ENCODE data around the gene MARCOL. TPM values are rescaled to one million over a fixed set of nuclear protein-coding genes. Genes with fewer than 3 reads are reported as not detected.

MARCOL gene
- total RNA-seq, 6 donors from 2014 or later = not detected

- Histone ChIP-seq H3K27ac (no peak overlapping the region), H3K9me3 (no peaks in the 10 kb centered on the region), H3K36me3 (no peaks in the 10 kb centered on the region), H3K27me3 (no peaks in the 10 kb centered on the region), H3K4me3 (no peak overlapping the region), H3K4me1 (no peaks in the 10 kb centered on the region)
- DNase-seq (no peak), ATAC-seq (ENCODE audit: low FRiP score in 2 of 2) (no peak)
- 87 to 90% methylated on average over 3 of the region's 3 CpGs for WGBS, 2 donors
- TF ChIP-seq POLR2AphosphoS5 (IDR thresholded peaks at IDR 0.05) (no peak), EP300 (IDR thresholded peaks at IDR 0.05) (no peak), POLR2A (IDR thresholded peaks at IDR 0.05) (no peak)
- TF ChIP-seq, protein P1, sequence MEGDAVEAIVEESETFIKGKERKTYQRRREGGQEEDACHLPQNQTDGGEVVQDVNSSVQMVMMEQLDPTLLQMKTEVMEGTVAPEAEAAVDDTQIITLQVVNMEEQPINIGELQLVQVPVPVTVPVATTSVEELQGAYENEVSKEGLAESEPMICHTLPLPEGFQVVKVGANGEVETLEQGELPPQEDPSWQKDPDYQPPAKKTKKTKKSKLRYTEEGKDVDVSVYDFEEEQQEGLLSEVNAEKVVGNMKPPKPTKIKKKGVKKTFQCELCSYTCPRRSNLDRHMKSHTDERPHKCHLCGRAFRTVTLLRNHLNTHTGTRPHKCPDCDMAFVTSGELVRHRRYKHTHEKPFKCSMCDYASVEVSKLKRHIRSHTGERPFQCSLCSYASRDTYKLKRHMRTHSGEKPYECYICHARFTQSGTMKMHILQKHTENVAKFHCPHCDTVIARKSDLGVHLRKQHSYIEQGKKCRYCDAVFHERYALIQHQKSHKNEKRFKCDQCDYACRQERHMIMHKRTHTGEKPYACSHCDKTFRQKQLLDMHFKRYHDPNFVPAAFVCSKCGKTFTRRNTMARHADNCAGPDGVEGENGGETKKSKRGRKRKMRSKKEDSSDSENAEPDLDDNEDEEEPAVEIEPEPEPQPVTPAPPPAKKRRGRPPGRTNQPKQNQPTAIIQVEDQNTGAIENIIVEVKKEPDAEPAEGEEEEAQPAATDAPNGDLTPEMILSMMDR (IDR thresholded peaks at IDR 0.05) = no peak
Measured at GRCh38 chr5:148228392-148228984, 9.8 kb upstream of the MARCOL start.

DNA sequence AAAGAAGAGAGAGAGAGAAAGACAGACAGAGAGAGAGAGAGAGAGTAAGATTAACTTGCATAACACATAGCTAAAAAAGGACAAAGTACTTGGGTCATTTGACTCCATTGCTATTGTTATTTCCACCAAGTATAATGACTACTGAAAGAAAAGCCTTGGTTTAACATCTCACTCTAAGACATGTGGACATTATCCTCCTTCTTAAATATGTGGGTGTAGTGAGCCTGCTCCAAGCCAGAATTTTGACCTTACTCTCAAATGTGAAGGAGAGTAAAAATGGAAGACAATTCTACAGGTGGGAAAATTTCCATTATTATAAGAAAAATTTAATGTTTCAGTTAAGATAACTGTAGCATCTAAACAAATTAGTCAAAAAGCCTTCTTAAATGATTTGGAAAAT, 8.5 kb upstream of the MARCOL start:
- TF ChIP-seq POLR2A (IDR thresholded peaks at IDR 0.05) (no peak), EP300 (IDR thresholded peaks at IDR 0.05) (no peak), POLR2AphosphoS5 (IDR thresholded peaks at IDR 0.05) (no peak)
- TF ChIP-seq, protein P1 (IDR thresholded peaks at IDR 0.05) = no peak
- no peak overlapping the region for H3K27ac ChIP-seq
- ATAC-seq (ENCODE audit: low FRiP score in 2 of 2) (no peak), DNase-seq (no peak)
- H3K27me3 ChIP-seq = no peaks in the 10 kb centered on the region
- no peaks in the 10 kb centered on the region for H3K4me1 ChIP-seq
- H3K4me3 ChIP-seq = no peak overlapping the region
- no peaks in the 10 kb centered on the region for H3K9me3 ChIP-seq
- no peaks in the 10 kb centered on the region for H3K36me3 ChIP-seq

DNA sequence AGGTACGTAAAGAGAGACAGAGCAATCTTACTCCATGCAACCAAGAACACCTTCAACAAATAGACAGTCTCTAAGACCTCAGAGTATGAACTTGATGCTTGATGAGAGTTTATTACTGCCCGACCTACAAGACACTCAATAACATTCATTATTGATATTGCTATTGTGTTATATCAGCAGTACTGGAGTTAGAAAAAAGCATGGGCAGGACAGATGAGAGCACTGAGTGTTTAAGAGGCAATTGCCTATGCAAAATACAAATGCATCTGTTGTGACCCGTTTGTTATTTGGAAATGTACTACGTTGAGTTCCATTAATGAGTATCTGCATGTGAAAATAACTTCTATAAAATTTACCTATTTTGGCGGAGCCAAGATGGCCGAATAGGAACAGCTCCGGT, 8.1 kb upstream of the MARCOL start:
- no peak for DNase-seq
- 93 to 95% methylated on average over 7 of the region's 7 CpGs for WGBS, 2 donors
- no peaks in the 10 kb centered on the region for H3K9me3 ChIP-seq
- no peak for ATAC-seq (ENCODE audit: low FRiP score in 2 of 2)
- H3K27me3 ChIP-seq = no peaks in the 10 kb centered on the region
- no peak overlapping the region for H3K4me3 ChIP-seq
- H3K36me3 ChIP-seq = no peaks in the 10 kb centered on the region
- H3K27ac ChIP-seq = no peak overlapping the region
- no peak for TF ChIP-seq POLR2AphosphoS5 (IDR thresholded peaks at IDR 0.05)
- TF ChIP-seq POLR2A (IDR thresholded peaks at IDR 0.05) = no peak
- no peak for TF ChIP-seq EP300 (IDR thresholded peaks at IDR 0.05)
- TF ChIP-seq, protein P1 (IDR thresholded peaks at IDR 0.05) = no peak
- H3K4me1 ChIP-seq = no peaks in the 10 kb centered on the region

GRCh38 chr5:148237785-148238417, 424 bp upstream of the MARCOL start:
- Histone ChIP-seq H3K4me3 (no peak overlapping the region), H3K4me1 (no peaks in the 10 kb centered on the region), H3K9me3 (no peaks in the 10 kb centered on the region), H3K27ac (no peak overlapping the region), H3K27me3 (no peaks in the 10 kb centered on the region), H3K36me3 (no peaks in the 10 kb centered on the region)
- no peak for DNase-seq
- 51 to 57% methylated on average over 4 of the region's 4 CpGs for WGBS, 2 donors
- no peak for ATAC-seq (ENCODE audit: low FRiP score in 2 of 2)
- TF ChIP-seq POLR2A (IDR thresholded peaks at IDR 0.05) = no peak
- TF ChIP-seq, protein P1 (IDR thresholded peaks at IDR 0.05) = no peak
- no peak for TF ChIP-seq POLR2AphosphoS5 (IDR thresholded peaks at IDR 0.05)
- no peak for TF ChIP-seq EP300 (IDR thresholded peaks at IDR 0.05)

GRCh38 chr5:148248894-148249293, 10.6 kb downstream of the MARCOL start:
- no peak for TF ChIP-seq EP300 (IDR thresholded peaks at IDR 0.05)
- 90 to 93% methylated on average over 2 of the region's 2 CpGs for WGBS, 2 donors

More at GRCh38 chr5:148248894-148249293, 10.6 kb downstream of the MARCOL start:
- no peak for DNase-seq
- peaks cover 0 to 4% (median 2%) of the 10 kb centered on the region in 4 donors for H3K9me3 ChIP-seq
- H3K27me3 ChIP-seq = no peaks in the 10 kb centered on the region
- no peak overlapping the region for H3K27ac ChIP-seq
- ATAC-seq (ENCODE audit: low FRiP score in 2 of 2) = no peak
- H3K4me1 ChIP-seq = no peaks in the 10 kb centered on the region
- no peaks in the 10 kb centered on the region for H3K36me3 ChIP-seq
- H3K4me3 ChIP-seq = no peak overlapping the region
